ENCODE measurements around the gene ZNF266.

The ZNF266 gene

DNA sequence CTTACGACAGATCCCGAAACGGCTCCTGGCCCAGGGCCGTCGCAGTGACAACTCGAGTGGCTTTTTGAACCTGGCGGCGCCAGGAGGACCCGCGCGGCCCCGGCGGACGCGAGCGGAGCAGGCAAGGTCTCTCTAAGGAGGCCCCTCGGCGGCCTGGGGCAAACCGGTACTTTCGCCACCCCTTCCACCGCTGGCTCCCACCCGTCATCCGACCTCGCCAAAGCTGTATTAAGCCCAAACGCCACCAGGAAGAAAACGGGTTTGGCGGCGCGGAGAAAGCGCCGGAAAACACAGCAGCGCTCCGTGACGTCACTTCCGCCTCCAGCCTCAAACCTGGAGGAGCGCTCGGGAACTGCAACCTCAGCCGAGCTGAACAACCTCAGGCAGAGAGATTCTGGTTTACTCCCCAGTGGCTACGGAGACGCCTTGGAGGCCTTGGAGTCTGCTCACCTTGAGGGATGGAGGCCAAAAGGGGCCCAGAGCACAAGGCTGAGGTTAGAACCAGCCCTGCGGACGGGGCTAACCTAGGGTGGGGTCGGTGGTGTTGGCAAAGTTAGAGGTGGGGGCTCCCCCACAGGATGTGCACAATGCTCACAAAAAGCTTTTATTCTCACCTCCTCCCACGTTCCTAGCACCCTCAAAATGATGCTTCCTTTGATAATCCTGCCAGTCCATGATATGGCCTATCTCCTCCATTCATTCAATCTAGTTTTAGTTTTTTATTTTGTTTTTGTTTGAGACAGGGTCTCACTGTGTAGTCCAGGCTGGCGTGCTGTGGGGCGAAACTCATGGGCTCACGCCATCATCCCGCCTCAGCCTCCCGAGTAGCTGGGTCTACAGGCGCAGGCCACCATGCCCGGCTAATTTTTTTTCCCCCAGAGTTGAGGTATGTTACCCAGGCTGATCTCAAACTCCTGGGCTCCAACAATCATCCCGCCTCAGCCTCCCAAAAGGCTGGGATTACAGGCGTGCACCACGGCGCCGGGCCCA lies at the start of gene ZNF266:
ZNF266 (minus strand) TSS at position 295 of the 990 bp plus-strand sequence. CDS start 15,484 bp downstream, outside the sequence.
- peak; percentile 88 for DNase-seq (ENCODE audit: low spot score)

DNA sequence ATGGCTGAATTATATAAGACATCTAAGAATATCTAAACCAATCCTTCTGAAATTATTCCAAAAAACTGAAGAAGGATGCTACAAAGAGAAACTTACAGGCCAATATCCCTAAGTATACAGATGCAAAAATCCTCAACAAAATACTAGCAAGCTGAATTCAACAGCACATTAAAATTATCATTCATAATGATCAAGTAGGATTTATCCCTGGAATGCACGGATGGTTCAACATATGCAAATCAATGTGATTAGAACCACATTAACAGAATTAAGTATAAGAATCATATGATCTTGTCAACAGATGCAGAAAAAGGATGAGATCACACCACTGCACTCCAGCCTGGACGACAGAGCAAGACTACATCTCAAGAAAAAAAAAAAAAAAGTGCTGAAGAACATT lies 49.8 kb upstream of the ZNF266 start:
- no peak for DNase-seq (ENCODE audit: low spot score)

DNA sequence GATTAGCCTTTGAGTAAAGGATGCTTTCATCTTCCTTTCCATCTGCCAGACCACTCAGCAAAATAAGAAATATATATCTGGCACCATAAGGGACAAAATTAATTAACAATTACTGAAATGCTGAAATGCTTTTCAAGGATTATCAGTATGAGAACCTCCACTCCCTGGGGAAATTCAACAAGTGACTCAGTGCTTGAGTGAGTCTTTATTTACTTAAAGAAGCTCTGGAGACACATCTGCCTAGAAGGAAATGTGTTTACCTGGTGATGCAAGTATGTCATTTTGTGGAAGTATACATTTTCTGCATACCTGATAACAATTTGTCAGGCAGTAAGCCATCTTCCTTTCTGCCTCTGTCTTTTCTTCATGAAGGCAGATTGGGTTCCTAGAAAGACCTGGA lies 39.6 kb upstream of the ZNF266 start:
- no peak for DNase-seq (ENCODE audit: low spot score)

DNA sequence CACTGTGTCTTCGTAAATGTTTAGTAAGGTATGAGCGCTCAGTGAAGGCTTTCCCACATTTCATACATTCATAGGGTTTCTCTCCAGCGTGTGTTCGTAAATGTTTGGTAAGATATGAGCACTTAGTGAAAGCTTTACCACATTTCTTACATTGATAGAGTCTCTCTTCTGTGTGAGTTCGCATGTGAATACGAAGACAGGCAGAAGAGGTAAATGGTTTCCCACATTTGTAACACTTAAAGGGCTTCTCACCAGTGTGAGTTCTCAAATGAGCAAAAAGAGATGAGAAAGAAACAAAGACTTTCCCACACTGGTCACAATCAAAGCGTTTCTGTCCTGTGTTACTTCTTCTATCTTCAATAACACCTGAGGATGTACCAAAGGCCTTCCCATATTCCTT lies 31.8 kb upstream of the ZNF266 start:
- DNase-seq (ENCODE audit: low spot score) = no peak

DNA sequence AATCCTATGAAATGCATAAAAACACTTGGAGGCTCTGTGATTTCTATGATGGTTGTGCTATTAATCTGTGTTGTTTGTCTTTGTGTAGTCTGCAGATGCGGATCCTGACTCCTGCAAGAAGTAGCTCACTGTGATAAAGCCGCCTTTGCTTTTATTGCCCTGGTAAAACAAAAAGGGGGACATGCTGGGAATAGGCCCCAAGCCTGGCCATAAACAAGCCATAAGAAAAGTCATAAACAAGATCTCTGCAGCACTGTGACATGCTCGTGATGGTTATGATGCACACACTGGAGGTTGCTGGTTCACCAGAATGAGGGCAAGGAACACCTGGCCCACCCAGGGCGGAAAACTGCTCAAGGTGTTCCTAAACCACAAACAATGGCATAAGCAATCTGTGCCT lies 26.6 kb upstream of the ZNF266 start:
- no peak for DNase-seq (ENCODE audit: low spot score)

DNA sequence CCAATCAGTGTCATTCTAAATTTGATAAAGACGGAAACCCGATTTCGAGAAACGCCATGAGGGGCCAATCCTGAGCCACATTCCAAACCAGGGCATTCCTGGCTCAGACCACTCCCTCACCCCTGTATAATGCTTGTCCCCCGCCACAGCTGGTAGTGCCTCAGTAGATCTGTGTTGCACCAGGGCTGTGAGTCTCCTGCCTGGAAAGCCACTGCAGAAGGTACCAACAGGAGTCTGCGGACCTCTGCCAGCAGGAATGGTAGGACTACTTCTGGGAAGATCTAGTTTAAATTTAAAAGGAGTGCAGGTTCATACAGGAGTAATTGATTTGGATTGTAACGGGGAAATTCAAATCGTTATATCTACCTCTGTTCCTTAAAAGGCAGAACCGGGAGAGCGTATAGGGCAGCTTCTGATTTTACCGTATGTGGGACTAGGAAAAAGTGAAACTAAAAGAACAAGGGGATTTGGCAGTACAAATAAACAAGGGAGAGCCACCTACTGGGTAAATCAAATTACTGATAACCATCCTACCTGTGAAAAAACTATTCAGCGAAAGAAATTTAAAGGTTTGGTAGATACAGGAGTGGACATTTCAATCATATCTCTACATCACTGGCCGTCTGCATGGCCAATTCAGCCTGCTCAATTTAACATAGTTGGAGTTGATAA lies 20.8 kb upstream of the ZNF266 start:
- no peak for DNase-seq (ENCODE audit: low spot score)

DNA sequence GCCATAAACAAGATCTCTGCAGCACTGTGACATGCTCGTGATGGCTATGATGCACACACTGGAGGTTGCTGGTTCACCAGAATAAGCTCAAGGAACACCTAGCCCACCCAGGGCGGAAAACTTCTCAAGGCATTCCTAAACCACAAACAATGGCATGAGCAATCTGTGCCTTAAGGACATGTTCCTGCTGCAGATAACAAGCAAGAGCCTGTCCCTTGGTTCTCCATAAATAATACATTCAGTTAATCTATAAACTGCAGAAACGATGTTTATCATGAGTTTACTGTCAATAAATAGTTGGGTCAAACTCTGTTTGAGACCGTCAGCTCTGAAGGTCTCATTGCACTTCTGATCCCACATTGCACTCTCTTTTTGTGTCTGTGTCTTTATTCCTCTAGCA lies 18.6 kb upstream of the ZNF266 start:
- DNase-seq (ENCODE audit: low spot score) = no peak

DNA sequence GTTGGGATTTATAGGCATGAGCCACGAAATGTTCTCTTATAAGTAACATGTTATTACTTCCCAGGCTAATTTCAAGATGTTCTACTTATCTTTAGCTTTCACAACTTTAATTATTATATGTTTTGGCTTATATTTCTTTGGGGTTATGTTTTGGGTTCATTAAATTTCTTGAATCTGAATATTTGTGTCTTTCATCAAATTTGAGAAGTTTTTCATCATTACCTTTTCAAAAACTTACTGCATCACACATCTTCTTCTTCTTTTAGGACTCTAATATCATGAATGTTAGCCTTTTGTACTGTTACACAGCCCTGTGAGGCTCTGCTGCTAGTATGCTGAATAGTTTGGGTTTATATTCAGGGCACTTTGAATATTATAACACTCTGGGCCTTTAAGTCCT lies 9.7 kb upstream of the ZNF266 start:
- DNase-seq (ENCODE audit: low spot score) = no peak

DNA sequence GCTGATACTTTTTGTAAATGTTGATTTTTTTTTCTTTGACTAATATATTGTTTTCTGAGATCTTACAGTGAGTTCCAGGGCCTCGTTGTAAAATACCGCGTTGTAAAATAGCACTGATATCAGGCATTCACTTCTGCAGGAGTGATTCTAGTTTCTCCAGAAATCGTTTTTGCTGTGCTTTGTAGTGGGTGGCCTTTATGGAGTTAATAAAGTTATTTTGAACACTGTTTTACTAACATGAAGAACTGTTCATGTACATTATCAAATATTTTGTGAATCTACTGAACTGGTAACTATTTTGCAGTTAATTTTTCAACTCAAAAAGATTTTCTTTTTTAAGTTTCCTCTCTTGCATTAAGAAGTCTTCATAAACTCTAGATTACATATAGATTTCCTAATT lies 985 bp upstream of the ZNF266 start:
- no peak for DNase-seq (ENCODE audit: low spot score)

DNA sequence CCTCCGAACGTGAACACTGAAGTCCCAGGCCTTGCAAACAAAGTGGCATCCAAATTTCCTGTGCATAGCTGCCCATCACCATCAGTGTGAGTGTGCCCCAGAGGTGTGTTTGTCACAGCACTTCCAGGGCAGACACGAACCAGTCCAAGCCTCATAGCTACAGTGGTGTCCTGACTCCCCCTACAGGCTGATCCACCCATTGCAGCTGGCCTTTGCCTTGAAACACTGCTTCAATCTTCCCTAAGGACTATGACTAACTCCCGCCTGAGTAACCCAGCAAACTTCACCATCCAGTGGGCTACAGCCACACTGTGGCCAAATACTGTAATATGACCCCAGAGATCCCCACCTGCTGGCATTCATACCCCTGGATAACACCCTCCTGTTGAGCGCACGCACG lies 3.9 kb downstream of the ZNF266 start:
- DNase-seq (ENCODE audit: low spot score) = peak; percentile 25

DNA sequence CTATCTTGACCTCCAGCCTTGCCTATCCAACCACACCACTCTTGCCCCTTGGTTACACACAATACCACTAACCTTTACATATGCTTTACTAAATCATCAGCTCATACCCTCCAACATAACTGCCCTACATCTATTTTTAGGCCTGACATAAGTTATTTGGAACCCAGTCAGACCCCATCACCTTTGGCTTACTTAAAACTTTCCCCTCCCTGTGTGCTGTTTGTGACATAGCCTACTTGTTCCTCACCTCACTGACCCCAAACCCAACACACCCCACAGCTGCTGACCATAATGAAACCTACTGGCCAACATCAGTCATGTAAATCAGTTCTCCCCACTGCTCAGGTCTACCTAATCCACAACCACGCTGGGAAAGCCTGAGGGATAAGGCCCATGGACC lies 4.9 kb downstream of the ZNF266 start:
- no peak for DNase-seq (ENCODE audit: low spot score)

DNA sequence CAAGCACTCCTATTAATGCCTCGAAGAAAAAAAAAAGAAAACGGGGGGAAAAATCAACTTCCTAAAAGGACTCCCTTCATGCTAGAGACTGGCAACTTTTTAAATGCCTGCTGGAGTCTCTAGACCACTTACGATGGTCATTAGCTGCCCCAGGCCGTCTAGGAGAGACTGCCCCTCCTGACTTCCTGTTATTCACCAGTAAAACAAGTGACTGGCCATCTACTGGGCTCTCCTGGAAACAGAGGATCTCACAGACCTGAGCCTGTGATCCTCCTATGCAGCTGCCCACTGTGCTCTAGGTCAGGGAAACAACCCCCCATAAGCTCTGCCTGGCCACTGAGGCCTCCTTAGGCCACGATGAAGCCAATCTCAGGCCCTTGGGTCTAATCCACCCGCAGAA lies 7.4 kb downstream of the ZNF266 start:
- no peak for DNase-seq (ENCODE audit: low spot score)

DNA sequence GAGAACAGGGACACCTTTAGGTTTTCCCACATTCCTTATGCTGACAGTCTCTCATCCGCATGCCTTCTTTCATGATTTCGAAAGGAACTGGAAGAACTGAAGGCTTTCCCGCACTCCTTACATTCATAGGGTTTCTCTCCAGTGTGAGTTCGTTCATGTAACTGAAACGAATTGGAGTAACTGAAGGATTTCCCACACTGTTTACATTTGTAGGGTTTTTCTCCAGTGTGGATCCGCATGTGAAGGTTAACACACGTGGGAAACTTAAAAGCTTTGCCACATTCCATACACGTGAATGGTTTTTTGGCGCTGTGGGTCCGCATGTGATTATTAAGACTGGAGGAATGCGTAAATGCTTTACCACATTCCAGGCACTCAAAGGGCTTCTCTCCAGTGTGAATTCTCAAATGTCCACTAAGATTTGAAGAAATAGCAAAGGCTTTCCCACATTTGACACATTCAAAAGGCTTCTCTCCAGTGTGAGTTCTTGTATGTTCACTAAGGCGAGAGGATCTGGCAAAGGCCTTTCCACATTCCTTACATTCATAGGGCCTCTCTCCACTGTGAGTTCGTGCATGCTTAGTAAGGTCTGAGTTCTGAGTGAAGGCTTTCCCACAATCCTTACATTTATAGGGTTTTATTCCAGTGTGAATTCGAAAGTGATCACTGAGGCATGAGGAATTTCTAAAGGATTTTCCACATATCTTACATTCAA lies 22.0 kb downstream of the ZNF266 start:
- no peak for DNase-seq (ENCODE audit: low spot score)

DNA sequence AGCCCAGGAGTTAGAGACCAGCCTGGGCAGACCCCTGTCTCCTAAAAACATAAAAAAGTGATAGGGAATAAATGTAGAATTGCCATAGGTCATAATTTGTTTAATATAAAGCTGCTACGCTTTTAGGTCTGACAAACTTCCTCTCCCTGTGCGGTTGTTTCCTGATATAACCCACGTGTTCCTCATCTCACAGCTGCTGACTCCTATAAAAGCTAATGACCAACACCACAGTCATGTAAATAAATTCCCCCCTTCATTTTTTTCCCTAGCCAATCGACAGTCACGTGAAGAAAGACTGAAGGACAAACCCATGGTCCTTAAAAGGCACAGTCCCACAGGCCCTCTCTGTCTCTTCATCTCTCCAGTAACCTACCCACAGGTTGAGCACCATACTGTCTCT lies 27.5 kb downstream of the ZNF266 start:
- no peak for DNase-seq (ENCODE audit: low spot score)

DNA sequence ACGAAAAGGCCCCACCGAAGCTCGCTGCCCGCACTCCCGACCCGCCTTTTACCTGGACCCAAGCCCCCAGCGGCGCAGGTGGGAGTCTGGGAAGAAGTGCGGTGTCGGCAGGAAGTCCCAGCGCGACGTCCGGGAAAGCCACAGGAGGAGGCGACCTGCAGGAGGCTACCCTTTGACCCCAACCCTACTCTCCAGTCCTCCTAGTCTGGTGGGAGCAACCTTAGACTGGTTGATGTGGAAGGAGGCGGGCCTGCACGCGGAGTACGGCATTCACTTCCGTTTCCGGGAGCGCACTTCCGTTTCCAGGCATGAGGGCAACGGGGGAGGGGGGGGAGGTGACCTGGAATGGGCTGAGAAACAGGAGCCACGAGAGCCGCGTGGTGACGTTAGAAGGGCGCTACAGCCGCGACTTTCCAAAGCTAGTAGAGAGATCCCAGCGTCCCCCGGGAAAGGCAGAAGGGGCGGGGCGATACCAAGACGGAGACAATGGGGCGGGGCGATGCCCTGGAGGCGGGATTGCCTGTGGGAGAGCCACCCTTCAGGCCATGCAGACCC lies 28.5 kb downstream of the ZNF266 start:
- DNase-seq (ENCODE audit: low spot score) = peak; percentile 26

DNA sequence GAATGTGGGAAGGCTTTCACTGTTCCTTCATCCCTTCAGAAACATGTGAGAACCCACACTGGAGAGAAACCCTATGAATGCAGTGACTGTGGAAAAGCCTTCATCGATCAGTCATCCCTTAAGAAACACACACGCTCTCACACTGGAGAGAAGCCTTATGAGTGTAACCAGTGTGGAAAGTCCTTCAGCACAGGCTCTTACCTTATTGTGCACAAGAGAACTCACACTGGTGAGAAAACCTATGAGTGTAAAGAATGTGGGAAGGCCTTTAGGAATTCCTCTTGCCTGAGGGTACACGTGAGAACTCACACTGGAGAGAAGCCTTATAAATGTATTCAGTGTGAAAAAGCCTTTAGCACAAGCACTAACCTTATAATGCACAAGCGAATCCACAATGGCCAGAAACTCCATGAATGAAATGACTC lies 54.0 kb downstream of the ZNF266 start:
- DNase-seq (ENCODE audit: low spot score) = no peak

DNA sequence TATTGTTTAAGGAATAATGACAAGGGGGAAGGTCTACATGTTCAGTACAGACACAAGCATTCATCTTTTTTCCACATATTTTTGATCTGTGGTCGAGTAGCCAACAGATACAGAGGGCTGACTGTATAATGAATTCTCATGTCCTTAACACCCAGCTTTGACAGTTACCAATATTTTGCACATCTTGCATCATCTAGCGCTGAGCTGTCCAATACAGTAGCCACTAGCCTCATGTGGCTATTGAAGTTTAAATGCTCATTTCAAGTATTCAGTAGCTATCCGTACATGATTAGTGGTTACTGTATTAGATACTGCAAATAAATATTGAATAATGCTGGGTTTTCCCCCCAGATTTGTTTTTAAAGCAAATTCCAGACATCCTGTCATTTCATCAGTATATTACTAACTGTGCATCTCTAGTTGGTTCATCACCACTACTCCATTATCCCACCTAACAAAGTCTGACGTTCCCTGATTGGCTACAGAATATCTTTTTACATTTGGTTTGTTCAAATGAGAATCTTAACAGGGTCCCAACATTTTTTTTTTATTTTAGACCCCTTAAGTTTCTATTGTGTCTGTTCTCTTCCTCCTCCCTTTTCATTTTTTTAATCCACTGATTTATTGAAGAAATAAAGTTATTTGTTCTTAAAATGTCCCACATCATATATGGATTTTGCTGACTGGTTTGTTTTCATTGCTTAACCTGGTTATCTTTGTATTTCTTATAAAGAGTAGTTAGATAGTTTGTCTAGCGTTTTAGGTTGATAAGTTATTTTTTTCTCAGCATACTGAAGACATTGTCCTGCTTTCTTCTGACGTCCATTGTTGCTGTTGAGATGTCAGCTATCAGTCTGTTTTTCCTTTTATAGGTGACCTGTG lies 64.4 kb downstream of the ZNF266 start:
- no peak for DNase-seq (ENCODE audit: low spot score)

DNA sequence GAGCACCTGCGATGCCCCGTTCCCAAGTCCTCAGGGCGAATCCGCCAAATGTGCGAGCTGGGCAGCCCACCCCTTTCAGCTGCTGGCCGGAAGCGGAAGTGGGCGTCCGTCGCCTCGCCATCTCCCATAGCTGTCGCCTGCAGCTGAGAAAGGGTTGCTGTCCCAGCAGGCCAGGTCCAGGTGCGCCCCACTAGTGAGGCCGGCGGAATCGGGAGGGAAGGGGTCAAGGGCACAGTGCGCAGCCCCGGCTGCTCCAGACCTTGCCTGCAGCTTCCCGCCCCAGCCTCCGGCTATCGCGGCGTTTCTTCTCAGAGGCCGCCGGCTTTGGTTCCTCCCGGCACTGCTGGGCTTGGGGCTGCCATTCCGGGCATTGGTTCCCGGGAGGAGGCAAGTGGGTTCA lies 72.5 kb downstream of the ZNF266 start, which contains the start of gene ZNF177:
ZNF177 (plus strand) TSS at position 109 of the 400 bp plus-strand sequence. CDS start 15,299 bp downstream, outside the sequence.
- no peak for DNase-seq (ENCODE audit: low spot score)

Measured in CD4-positive, alpha-beta T cell treated with Interleukin-6 at 100 ng/mL for 8 hours (primary cell).